ENCODE data around the gene PPP1R9B. TPM values are rescaled to one million over a fixed set of nuclear protein-coding genes. Genes with fewer than 3 reads are reported as not detected.

PPP1R9B gene
- total RNA-seq, 1 donor from 2014 or later: 40.5 TPM

DNA sequence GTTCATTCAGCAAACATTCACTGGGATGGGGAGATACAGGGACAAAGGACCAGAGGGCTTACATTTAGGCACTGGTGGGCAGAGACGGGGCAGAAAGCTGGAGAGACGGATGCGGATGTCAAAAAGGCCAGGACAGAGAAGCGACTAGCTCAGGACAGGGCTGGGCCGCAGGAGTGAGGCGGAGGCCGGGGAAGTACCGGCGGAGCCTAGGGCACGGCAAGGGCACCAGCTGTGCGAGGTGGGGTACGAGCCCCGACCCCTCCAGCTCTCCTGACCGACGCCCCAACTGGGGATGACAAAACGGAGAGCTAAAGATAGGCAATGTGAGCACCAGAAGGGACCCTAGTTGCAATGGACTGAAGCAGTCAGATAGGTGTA is 11.4 kb upstream of the PPP1R9B start:
- DNase-seq (ENCODE audit: low read depth): no peak

DNA sequence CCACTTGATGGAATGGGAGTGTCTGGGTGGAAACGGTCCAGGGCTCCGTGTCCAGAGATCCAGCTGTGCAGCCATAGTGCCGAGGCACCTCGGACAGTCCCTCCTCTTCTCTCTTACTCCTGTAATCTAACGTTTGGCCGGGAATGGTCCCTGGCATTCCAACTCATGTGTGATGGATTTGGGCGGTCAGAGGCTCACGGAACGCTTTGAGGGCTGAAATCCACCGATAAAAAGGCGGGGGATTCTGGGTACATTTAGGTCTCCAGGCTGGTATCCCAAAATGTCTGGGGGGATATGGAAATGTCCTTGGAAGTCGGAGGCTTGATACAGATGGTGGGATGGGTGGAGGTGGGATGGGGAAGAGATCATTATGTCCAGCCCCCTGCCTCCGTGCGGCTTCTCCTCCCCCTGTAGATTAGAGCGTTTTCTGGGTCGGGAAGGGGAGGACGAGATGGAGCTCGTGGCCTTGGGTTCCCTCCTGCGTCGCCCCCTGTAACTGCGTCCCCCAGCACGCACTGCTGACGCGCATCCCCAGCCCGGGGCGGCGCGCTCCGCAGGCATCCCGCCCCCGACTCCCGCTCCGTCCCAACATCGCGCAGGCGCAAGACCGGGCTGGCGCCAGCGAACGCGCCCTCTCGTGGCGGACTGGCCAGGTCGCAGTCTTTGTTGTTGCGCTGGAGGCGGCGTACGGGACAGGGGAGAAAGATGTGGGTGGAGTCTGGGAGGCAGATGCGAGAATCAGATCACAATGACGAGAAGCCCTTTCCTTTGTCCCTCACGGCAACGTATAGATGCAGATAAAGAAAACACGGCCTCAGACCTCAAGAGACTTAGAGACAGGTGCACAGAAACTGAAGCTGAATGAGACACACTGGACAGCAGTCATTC is 10.8 kb upstream of the PPP1R9B start:
- peak; percentile 92 for DNase-seq (ENCODE audit: low read depth)

DNA sequence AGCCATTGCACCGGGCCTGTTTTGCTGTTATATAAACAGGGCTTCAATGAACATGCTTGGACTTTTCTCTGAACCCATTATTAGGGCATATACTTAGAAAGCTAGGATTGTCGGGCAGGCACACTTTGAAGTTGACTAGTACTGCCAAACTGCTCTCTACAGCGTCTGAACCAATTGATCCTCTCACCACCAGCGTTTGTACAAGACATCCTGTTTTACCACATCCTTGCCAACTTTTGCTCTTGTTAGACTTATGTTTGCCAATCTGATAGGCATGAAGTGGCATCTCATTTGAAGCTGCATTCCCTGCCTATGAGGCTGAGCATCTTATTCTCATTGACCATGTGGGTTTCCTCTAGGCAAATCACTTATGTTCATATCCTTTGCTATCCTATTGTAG is 7.4 kb upstream of the PPP1R9B start:
- no peak for DNase-seq (ENCODE audit: low read depth)

DNA sequence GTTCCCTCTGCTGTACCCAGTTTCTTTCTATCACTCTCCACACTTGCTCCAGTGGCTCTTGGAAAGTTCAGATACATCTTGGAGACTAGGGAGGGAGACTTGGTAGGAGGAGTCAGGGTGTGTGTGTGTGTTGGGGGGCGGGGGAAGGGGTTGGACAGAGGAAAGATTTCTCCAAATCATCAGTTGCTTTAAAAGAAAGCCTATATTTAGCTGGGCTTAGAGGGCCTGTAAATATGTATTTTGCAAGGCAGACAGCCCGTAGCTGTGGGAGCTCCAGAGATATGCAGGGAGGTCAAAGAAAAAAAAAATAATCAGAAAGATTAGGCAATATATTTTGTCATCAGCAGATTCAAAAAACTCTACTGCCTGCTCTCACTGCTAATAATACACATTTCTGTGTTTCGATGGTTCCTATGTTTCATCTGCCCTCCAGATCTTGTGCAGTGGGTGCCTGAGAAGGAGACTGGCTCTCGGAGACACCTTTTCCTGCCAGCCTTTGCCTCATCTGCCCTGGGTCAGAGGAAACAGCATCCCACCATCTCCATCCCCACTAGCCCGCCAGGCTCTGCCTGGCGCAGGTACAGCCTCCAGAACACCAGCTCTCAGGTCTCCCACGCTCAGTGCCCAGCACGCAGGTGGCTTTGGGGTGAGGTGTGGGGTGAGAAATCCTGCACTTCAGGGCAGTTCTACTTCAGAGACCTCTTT is 4.8 kb upstream of the PPP1R9B start:
- no peak for DNase-seq (ENCODE audit: low read depth)

DNA sequence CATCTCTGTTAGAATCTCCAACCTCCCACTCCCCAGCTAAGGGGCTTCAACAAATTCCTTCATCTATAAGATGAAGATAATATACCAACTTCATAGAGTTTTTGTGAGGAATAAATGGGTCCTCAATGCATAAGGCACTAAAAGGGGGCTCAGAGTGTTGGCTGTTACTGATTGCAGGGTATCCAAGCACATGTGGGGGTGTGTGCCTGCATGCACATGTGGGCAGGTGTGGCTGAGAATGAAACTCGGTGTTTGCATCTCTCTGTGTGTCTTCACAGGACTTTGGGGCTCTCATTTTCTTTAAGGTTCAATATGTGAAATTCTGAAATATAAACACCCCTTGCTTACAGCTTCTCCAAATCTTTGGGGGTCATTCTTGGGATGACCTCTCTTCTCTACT is 4.1 kb upstream of the PPP1R9B start:
- DNase-seq (ENCODE audit: low read depth): no peak

GRCh38 chr17:50153650-50154575 is 3.4 kb upstream of the PPP1R9B start:
- DNase-seq (ENCODE audit: low read depth): no peak

- no peak for DNase-seq (ENCODE audit: low read depth)
These were observed 2.3 kb upstream of the PPP1R9B start for GRCh38 chr17:50152736-50153135.

DNA sequence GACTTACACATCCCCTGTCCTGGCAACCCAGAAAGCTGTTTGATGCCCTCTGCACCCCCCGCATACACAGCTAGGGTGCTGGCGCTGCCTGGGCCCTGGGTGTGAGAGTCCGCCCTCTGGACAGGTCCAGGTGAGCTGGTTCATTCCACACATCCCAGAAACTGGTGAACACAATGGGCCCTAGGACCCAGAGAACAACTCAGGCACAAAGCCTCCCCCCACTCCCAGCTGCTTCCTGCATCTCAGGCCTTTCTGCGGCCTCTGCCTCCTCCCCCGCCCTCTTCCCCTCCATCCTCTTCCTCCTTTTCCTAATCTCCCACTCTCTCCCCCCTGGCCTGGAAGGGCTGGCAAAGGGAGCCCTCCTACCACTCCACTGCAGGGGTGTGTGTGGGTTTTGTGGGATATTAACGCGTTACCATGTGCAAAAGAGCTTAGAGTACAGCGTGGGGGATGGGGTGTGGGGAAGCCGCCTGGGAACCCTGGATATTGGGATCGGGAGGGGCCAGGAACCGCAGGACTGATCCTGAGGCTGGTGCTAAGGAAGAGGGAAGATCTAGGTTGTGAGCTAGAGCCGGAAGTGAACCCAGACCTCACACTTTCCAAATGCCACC is 1.6 kb upstream of the PPP1R9B start:
- peak; percentile 94 for DNase-seq (ENCODE audit: low read depth)

GRCh38 chr17:50151041-50151936 is 812 bp upstream of the PPP1R9B start:
- DNase-seq (ENCODE audit: low read depth): peak; percentile 94

GRCh38 chr17:50149417-50150353 is 792 bp downstream of the PPP1R9B start:
- DNase-seq (ENCODE audit: low read depth): peak; percentile 56

DNA sequence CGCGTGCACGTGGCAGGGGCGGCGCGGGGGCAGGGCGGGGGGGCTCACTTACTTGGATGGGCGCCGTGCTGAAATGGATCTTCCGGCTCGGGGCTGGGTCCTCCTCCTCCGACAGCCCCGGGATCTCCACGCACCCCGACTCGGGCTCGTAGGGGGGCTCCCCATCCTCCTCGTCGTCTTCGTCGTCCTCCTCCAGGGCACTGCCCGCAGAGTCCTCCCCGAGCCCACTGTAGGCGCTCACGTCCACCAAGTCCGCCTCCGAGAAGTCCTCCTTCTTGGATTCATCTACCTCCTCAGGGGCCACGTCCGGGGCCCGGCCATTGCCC is 1.4 kb downstream of the PPP1R9B start:
- DNase-seq (ENCODE audit: low read depth): no peak

DNA sequence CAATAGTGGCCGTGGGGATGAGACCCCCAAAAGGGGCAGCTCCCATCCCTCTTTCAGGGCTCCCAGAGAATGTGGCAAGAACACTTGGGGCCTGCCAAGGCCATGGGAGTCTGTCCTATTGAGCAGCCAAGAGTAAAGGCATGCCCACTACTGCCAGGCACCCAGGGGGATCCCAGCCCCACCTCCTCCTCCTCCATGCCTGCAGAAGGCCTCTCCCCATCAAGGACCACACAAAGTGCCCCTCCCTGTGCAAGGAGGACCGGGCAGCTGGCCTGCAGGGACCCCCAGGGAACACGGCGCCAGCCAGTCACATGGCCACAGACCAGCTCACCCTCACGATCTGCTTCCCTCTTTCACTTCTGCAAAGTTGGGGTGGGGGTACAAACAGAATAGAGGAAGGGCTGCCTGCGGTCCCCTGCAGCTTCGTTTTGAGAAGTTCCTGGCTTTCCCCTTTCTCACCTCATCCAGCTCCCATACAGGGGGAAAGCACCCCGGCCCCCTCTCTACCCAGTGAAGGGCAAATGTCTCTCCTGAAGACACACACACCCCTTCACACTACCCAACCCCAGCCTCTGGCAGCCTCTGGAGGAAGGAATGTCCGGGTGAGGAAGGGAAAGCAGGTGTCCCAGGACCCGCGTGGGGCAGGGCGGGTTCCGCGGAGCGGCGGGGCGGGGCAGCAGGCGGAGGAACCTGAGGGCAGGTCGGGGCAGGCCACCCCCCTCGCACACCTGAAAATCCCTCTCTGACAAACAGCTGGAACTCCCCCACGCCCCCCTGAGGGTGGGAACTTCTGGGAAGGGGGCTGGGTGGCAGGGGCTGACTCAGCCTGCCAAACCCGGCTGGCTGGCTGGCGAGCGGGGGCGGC is 2.0 kb downstream of the PPP1R9B start:
- peak; percentile 57 for DNase-seq (ENCODE audit: low read depth)

GRCh38 chr17:50147841-50148225 is 2.6 kb downstream of the PPP1R9B start:
- peak; percentile 31 for DNase-seq (ENCODE audit: low read depth)

DNA sequence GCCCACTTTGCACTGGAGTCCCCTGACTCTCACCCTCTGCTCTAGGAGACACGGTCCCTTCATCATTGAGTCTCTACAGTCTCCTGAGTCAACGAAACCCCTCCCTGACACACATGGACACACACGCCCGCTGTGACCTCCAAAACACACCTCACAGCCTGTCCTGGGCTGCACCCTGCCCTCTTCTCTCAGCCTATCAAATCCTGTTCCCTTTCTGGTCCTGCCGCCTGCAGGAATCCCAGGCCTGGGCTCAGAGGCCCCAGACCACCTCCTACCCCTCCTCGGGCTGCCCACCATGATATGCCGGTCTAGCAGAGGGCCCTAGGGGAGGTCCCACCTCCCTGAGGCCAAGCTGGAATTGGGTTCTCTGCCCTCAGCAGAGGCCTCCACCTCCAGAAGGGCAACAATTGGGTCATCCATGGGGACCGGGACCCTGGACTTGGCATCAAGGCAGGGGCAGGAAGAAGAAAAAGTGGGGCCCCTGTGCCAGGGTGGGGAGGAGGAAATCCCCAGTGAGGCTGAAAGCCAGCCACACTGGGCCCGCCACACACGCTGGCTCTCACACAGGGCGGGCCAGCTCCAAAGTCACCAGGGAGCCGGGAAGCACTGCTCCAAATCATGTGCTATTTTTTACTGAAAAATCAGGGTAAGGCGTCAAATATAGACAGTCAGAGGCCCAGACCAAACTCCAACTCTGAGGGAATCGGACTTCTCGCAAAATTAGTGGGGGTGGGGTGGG is 3.4 kb downstream of the PPP1R9B start:
- no peak for DNase-seq (ENCODE audit: low read depth)

DNA sequence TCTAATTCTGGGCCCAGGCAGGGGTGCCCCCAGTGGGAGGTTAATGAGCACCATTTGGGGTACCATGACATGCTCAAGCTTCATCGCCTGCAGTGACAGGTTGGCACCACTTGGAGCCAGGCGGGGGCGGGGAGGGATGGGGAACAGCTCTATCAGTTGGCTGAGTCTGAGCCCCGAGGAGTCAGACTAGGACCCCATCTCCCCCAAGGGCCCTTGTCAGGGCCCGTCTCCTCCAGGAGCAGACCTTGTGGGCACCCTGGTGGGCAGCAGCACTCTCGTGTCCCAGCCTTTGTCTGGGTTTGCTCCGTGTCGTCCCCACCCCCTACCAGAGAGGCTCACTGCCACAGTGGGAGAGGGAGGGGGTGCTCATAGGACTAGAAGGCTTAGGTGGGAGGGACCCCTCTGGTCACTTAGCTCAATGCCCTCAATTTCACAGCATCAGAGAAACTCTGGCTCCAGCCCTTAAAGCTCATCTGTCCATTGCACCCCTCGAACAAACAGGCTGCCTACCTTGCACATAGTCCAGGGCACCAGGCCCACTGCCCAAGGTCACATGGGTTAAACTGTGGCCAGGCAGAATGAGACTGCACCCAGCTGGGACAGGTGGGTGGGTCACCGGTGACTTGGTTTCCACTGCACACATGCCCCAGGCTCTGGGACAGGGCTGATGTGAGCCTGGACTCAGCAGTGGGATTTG is 4.1 kb downstream of the PPP1R9B start:
- DNase-seq (ENCODE audit: low read depth): no peak

GRCh38 chr17:50145532-50146229 is 4.8 kb downstream of the PPP1R9B start:
- no peak for DNase-seq (ENCODE audit: low read depth)

Data from myocyte (in vitro differentiated cells).